ENCODE data around the gene LY6G5C.

LY6G5C gene

DNA sequence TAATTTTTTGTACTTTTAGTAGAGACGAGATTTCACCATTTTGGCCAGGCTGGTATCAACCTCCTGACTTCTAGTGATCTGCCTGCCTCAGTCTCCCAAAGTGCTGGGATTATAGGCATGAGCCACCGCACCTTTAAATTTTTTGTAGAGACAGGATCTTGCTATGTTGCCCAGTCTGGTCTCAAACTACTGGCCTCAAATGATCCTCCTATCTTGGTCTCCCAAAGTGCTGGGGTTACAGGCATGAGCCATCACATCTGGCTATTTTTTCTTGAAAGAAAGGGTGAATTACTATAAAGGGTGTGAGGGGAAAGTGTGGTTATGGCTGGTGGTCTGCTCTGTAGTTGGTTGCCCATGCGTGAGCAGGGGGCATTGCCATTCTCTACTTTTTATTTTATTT lies 27.4 kb upstream of the LY6G5C start:
- Histone ChIP-seq H3K4me2 (ENCODE audit: low read depth, low read length, poor library complexity, severe bottlenecking) (no peak overlapping the region), H3K9me3 (ENCODE audit: insufficient read depth, low read length) (no peaks in the 10 kb centered on the region), H3K4me3 (ENCODE audit: insufficient read depth, low read length, poor library complexity, severe bottlenecking) (no peak overlapping the region), H3K27me3 (ENCODE audit: low read length) (no peaks in the 10 kb centered on the region), H3F3A (ENCODE audit: insufficient read depth) (peaks cover 6% of the 10 kb centered on the region), H3K27ac (ENCODE audit: low read depth, low read length) (no peak overlapping the region), H4K20me1 (ENCODE audit: low read depth, low read length) (no peaks in the 10 kb centered on the region), H3K9ac (ENCODE audit: low read length) (no peak overlapping the region), H3K36me3 (ENCODE audit: low read length) (no peaks in the 10 kb centered on the region), H2AFZ (ENCODE audit: low read depth, low read length, severe bottlenecking) (no peak overlapping the region), H3K9me2 (replicated peaks; ENCODE audit: insufficient read depth, low read length) (no peaks in the 10 kb centered on the region), H3K79me2 (ENCODE audit: insufficient read depth, low read length) (no peaks in the 10 kb centered on the region)
- TF ChIP-seq, protein P1, sequence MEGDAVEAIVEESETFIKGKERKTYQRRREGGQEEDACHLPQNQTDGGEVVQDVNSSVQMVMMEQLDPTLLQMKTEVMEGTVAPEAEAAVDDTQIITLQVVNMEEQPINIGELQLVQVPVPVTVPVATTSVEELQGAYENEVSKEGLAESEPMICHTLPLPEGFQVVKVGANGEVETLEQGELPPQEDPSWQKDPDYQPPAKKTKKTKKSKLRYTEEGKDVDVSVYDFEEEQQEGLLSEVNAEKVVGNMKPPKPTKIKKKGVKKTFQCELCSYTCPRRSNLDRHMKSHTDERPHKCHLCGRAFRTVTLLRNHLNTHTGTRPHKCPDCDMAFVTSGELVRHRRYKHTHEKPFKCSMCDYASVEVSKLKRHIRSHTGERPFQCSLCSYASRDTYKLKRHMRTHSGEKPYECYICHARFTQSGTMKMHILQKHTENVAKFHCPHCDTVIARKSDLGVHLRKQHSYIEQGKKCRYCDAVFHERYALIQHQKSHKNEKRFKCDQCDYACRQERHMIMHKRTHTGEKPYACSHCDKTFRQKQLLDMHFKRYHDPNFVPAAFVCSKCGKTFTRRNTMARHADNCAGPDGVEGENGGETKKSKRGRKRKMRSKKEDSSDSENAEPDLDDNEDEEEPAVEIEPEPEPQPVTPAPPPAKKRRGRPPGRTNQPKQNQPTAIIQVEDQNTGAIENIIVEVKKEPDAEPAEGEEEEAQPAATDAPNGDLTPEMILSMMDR (IDR thresholded peaks at IDR 0.05; ENCODE audit: insufficient read depth, low read length, poor library complexity, severe bottlenecking): no peak
- no peak for TF ChIP-seq EZH2phosphoT487 (conservative IDR thresholded peaks at IDR 0.05; ENCODE audit: low read length)

DNA sequence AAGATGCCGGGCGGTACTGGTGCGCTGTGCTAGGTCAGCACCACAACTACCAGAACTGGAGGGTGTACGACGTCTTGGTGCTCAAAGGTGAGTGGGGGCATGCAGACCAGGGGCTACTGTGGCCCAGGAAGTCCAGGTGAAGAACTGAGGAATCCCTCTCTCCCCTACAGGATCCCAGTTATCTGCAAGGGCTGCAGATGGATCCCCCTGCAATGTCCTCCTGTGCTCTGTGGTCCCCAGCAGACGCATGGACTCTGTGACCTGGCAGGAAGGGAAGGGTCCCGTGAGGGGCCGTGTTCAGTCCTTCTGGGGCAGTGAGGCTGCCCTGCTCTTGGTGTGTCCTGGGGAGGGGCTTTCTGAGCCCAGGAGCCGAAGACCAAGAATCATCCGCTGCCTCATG lies 26.8 kb upstream of the LY6G5C start:
- Histone ChIP-seq H4K20me1 (ENCODE audit: low read depth, low read length) (no peaks in the 10 kb centered on the region), H3K79me2 (ENCODE audit: insufficient read depth, low read length) (peaks cover 2% of the 10 kb centered on the region), H2AFZ (ENCODE audit: low read depth, low read length, severe bottlenecking) (no peak overlapping the region), H3K36me3 (ENCODE audit: low read length) (no peaks in the 10 kb centered on the region), H3K4me3 (ENCODE audit: insufficient read depth, low read length, poor library complexity, severe bottlenecking) (no peak overlapping the region), H3K27me3 (ENCODE audit: low read length) (no peaks in the 10 kb centered on the region), H3K9me3 (ENCODE audit: insufficient read depth, low read length) (no peaks in the 10 kb centered on the region), H3F3A (ENCODE audit: insufficient read depth) (peaks cover 6% of the 10 kb centered on the region), H3K9ac (ENCODE audit: low read length) (no peak overlapping the region), H3K9me2 (replicated peaks; ENCODE audit: insufficient read depth, low read length) (no peaks in the 10 kb centered on the region), H3K27ac (ENCODE audit: low read depth, low read length) (no peak overlapping the region), H3K4me2 (ENCODE audit: low read depth, low read length, poor library complexity, severe bottlenecking) (no peak overlapping the region)
- no peak for TF ChIP-seq EZH2phosphoT487 (conservative IDR thresholded peaks at IDR 0.05; ENCODE audit: low read length)
- TF ChIP-seq, protein P1 (IDR thresholded peaks at IDR 0.05; ENCODE audit: insufficient read depth, low read length, poor library complexity, severe bottlenecking): no peak

DNA sequence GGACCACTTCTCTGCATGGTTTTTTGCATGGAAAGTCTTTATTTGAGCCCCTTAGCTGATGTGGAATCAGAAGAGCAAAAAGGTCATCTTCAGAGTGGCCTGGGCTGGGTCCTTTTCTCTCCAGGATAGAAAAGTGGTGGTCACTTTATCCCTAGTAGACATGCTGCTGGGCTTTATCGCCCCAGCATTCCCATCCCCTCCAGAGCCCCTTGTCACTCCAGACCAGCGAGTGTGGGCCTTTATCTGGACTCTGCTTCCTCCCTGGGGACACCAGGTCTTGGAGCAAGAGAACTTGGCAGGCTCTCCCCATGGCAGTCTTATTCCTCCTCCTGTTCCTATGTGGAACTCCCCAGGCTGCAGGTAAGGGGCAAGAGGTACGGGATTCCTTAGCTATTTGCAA lies 25.7 kb upstream of the LY6G5C start, which contains the start of gene LY6G6F:
TSS of gene LY6G6F (plus strand) at position 268 of the 400 bp plus-strand sequence. CDS start at position 309, 41 bp downstream.
- Histone ChIP-seq H3K9ac (ENCODE audit: low read length) (no peak within 1 kb of the TSS), H3K79me2 (ENCODE audit: insufficient read depth, low read length) (peaks cover 13% of the 10 kb centered on the region), H2AFZ (ENCODE audit: low read depth, low read length, severe bottlenecking) (no peak within 1 kb of the TSS), H3K27ac (ENCODE audit: low read depth, low read length) (no peak within 1 kb of the TSS), H3K27me3 (ENCODE audit: low read length) (no peaks in the 10 kb centered on the region), H4K20me1 (ENCODE audit: low read depth, low read length) (no peaks in the 10 kb centered on the region), H3K9me3 (ENCODE audit: insufficient read depth, low read length) (no peaks in the 10 kb centered on the region), H3K36me3 (ENCODE audit: low read length) (no peaks in the 10 kb centered on the region), H3K9me2 (replicated peaks; ENCODE audit: insufficient read depth, low read length) (no peaks in the 10 kb centered on the region), H3F3A (ENCODE audit: insufficient read depth) (peaks cover 6% of the 10 kb centered on the region), H3K4me2 (ENCODE audit: low read depth, low read length, poor library complexity, severe bottlenecking) (no peak within 1 kb of the TSS), H3K4me3 (ENCODE audit: insufficient read depth, low read length, poor library complexity, severe bottlenecking) (no peak within 1 kb of the TSS)
- TF ChIP-seq, protein P1 (IDR thresholded peaks at IDR 0.05; ENCODE audit: insufficient read depth, low read length, poor library complexity, severe bottlenecking): no peak
- no peak for TF ChIP-seq EZH2phosphoT487 (conservative IDR thresholded peaks at IDR 0.05; ENCODE audit: low read length)

Measured in SU-DHL-6 (cell line).